Esophagus muscularis mucosa (tissue), 4 donors: ENCODE results near the gene CDC5L.

Source experiments
- EP300 ChIP-seq: sonication (generic); formaldehyde crosslinking; IDR thresholded peaks from one replicate; pipeline ENCODE4 v1.6.1; 2017; ENCODE audit warnings: antibody characterized with exemption
- POLR2A ChIP-seq: fragments of 450-650 bp; IDR thresholded peaks from one replicate; pipeline ENCODE4 v1.6.1; 2017; ENCODE audit warnings: antibody characterized with exemption, moderate library complexity, mild to moderate bottlenecking, low read depth
- POLR2AphosphoS5 ChIP-seq, 2 donors: sonication (generic); formaldehyde crosslinking; IDR thresholded peaks; one replicate each; pipeline ENCODE4 v1.6.1; 2017; ENCODE audit warnings: antibody characterized with exemption in 2 of 2
- TF ChIP-seq, protein P1 (sequence below), 3 experiments: fragments of 200-600 bp in 2 of 3; fragments of 450-650 bp in 1 of 3; sonication (generic) in 2 of 3; IDR thresholded peaks; one replicate each; pipeline ENCODE4 v1.5.1; 2017 to 2019; ENCODE audit warnings: antibody characterized with exemption in 3 of 3, mild to moderate bottlenecking in 2 of 3, moderate library complexity in 1 of 3

DNA sequence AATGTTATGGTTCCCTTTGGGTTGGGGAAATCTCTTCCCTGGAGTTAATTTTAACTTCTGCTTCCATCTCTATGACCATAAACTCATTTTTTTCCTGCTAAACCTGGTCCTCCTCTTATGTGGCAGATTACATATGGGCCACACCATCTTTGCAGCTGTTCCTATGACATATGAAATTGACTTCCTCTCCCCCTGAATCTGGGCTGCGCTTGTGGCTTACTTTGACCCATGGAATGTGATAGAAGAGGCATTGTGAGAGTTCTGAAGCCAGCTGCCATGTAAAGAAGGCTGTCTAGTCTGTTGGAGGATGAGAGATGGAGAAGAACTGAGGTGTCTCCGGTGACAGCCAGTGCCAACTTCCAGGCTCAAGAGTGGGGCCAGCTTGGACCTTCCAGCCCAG lies 100.1 kb downstream of the CDC5L start:
- TF ChIP-seq POLR2A (no peak), POLR2AphosphoS5 (IDR thresholded peaks at IDR 0.05) (no peak), EP300 (no peak)
- TF ChIP-seq, protein P1, sequence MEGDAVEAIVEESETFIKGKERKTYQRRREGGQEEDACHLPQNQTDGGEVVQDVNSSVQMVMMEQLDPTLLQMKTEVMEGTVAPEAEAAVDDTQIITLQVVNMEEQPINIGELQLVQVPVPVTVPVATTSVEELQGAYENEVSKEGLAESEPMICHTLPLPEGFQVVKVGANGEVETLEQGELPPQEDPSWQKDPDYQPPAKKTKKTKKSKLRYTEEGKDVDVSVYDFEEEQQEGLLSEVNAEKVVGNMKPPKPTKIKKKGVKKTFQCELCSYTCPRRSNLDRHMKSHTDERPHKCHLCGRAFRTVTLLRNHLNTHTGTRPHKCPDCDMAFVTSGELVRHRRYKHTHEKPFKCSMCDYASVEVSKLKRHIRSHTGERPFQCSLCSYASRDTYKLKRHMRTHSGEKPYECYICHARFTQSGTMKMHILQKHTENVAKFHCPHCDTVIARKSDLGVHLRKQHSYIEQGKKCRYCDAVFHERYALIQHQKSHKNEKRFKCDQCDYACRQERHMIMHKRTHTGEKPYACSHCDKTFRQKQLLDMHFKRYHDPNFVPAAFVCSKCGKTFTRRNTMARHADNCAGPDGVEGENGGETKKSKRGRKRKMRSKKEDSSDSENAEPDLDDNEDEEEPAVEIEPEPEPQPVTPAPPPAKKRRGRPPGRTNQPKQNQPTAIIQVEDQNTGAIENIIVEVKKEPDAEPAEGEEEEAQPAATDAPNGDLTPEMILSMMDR (IDR thresholded peaks at IDR 0.05), result no peak
